H1 (cell line): ENCODE data around the gene PTPRD. TPM values are rescaled to one million over a fixed set of nuclear protein-coding genes. Genes with fewer than 3 reads are reported as not detected.

Experiments
- CTCF ChIA-PET: fragments of 300-600 bp; sonication (Branson Sonifier 250); formaldehyde crosslinking; loops from one replicate; lab custom pipeline; 2021; ENCODE audit not compliant: partially characterized antibody; lab: Charles Lee
- POLR2A ChIA-PET: fragments of 300-600 bp; sonication (Branson Sonifier 250); formaldehyde crosslinking; loops from one replicate; lab custom pipeline; 2021; ENCODE audit warnings: inconsistent platforms; ENCODE audit not compliant: partially characterized antibody; lab: Charles Lee
- DNase-seq, 2 experiments: peaks; one replicate each; pipeline versions ENCODE4 v3.0.0 to v3.0.0-alpha.2; 2010 to 2022; ENCODE audit warnings: low spot score in 2 of 2, low read depth in 1 of 2, mixed read lengths in 1 of 2
- FAIRE-seq: peaks from 2 replicates; lab custom pipeline; 2011; peaks lifted over from hg19 to GRCh38; lab: Jason Lieb, UNC
- H2AFZ ChIP-seq: 2 replicates; pipeline ENCODE4 v1.8.1; 2012; ENCODE audit warnings: low read length, inconsistent platforms
- H2AK5ac ChIP-seq: 2 replicates; pipeline ENCODE4 v1.6.1; 2013; ENCODE audit warnings: low read depth, low read length
- H2BK120ac ChIP-seq: replicated peaks from 2 replicates; pipeline ENCODE3; 2013; ENCODE audit warnings: low read depth, low read length, inconsistent platforms
- H2BK12ac ChIP-seq: 2 replicates; pipeline ENCODE4 v1.6.1; 2013; ENCODE audit warnings: low read depth, low read length
- H2BK15ac ChIP-seq: 2 replicates; pipeline ENCODE4 v1.6.1; 2013; ENCODE audit warnings: low read length
- H2BK20ac ChIP-seq: 2 replicates; pipeline ENCODE4 v1.6.1; 2013; ENCODE audit warnings: low read length
- H2BK5ac ChIP-seq: 2 replicates; pipeline ENCODE4 v1.6.1; 2013; ENCODE audit warnings: low read depth, low read length
- H3K14ac ChIP-seq: 2 replicates; pipeline ENCODE4 v1.6.1; 2013; ENCODE audit warnings: inconsistent platforms; ENCODE audit not compliant: insufficient read length
- H3K18ac ChIP-seq: 2 replicates; pipeline ENCODE4 v1.6.1; 2013; ENCODE audit warnings: low read length; ENCODE audit errors: extremely low read depth
- H3K23ac ChIP-seq: 2 replicates; pipeline ENCODE4 v1.6.1; 2013; ENCODE audit warnings: inconsistent platforms; ENCODE audit not compliant: insufficient read length
- H3K23me2 ChIP-seq: 2 replicates; pipeline ENCODE4 v1.6.1; 2013; ENCODE audit warnings: low read depth, low read length
- H3K27ac ChIP-seq: 2 replicates; pipeline ENCODE4 v1.6.1; 2011; ENCODE audit warnings: low read depth, low read length, inconsistent platforms
- H3K27me3 ChIP-seq, 4 experiments: replicated peaks in 1 of 4; 1 replicate in 1 of 4; 2 replicates in 3 of 4; pipeline versions ENCODE4 v1.6.1 to v1.8.1; 2011 to 2013; ENCODE audit warnings: low read length in 3 of 4, mild to moderate bottlenecking in 3 of 4, inconsistent platforms in 2 of 4, mixed read lengths in 2 of 4, moderate library complexity in 1 of 4; ENCODE audit not compliant: control insufficient read depth in 3 of 4, insufficient read depth in 3 of 4; ENCODE audit errors: extremely low read depth in 1 of 4
- H3K36me3 ChIP-seq, 4 experiments: 2 replicates each; pipeline versions ENCODE4 v1.6.1 to v1.8.1; 2011 to 2013; ENCODE audit warnings: mild to moderate bottlenecking in 4 of 4, low read length in 3 of 4, moderate library complexity in 2 of 4, control low read depth in 1 of 4, inconsistent platforms in 1 of 4; ENCODE audit not compliant: insufficient read depth in 4 of 4, control insufficient read depth in 2 of 4
- H3K4ac ChIP-seq: replicated peaks from 2 replicates; pipeline ENCODE3; 2013; ENCODE audit warnings: low read length, low read depth, mixed read lengths, inconsistent platforms; ENCODE audit not compliant: insufficient read length
- H3K4me1 ChIP-seq, 4 experiments: replicated peaks in 1 of 4; 1 replicate in 1 of 4; 2 replicates in 3 of 4; pipeline versions ENCODE4 v1.6.1 to v1.8.1; 2011 to 2013; ENCODE audit warnings: low read length in 3 of 4, inconsistent platforms in 2 of 4, mixed read lengths in 1 of 4; ENCODE audit not compliant: insufficient read depth in 4 of 4, control insufficient read depth in 3 of 4
- H3K4me2 ChIP-seq, 2 experiments: 2 replicates each; pipeline versions ENCODE4 v1.6.1 to v1.8.1; 2011 to 2013; ENCODE audit warnings: low read depth in 2 of 2, low read length in 2 of 2, control low read depth in 1 of 2, inconsistent platforms in 1 of 2, mild to moderate bottlenecking in 1 of 2; ENCODE audit not compliant: insufficient read depth in 1 of 2
- H3K4me3 ChIP-seq, 4 experiments: fragments of 200-600, 300-600 bp in 1 of 4; sonication (generic), shearing (Covaris generic), sonication (Bioruptor Twin) in 1 of 4; 2 replicates each; pipeline versions ENCODE4 v1.5.1 to v1.8.1; 2011 to 2016; ENCODE audit warnings: low read length in 4 of 4, low read depth in 3 of 4, control low read depth in 2 of 4, inconsistent platforms in 2 of 4, mild to moderate bottlenecking in 2 of 4, mixed read lengths in 1 of 4, moderate library complexity in 1 of 4; ENCODE audit not compliant: insufficient read depth in 2 of 4; ENCODE audit errors: extremely low read depth in 1 of 4
- H3K56ac ChIP-seq: replicated peaks from 2 replicates; pipeline ENCODE3; 2013; ENCODE audit warnings: low read depth, mild to moderate bottlenecking, mixed read lengths, low read length, inconsistent platforms; ENCODE audit not compliant: insufficient read length
- H3K79me1 ChIP-seq: 2 replicates; pipeline ENCODE4 v1.6.1; 2013; ENCODE audit warnings: low read depth, low read length, control low read depth
- H3K79me2 ChIP-seq, 2 experiments: 2 replicates each; pipeline versions ENCODE4 v1.6.1 to v1.8.1; 2012 to 2013; ENCODE audit warnings: low read length in 2 of 2, mild to moderate bottlenecking in 2 of 2, inconsistent platforms in 1 of 2; ENCODE audit not compliant: insufficient read depth in 2 of 2, control insufficient read depth in 1 of 2
- H3K9ac ChIP-seq, 4 experiments: replicated peaks in 1 of 4; 1 replicate in 1 of 4; 2 replicates in 3 of 4; pipeline versions ENCODE4 v1.6.1 to v1.8.1; 2011 to 2013; ENCODE audit warnings: low read depth in 3 of 4, low read length in 3 of 4, control low read depth in 2 of 4, mild to moderate bottlenecking in 2 of 4, moderate library complexity in 2 of 4, inconsistent platforms in 1 of 4; ENCODE audit errors: extremely low read depth in 1 of 4
- H3K9me3 ChIP-seq, 2 experiments: 2 replicates each; pipeline versions ENCODE4 v1.6.1 to v1.8.1; 2012 to 2013; ENCODE audit warnings: mild to moderate bottlenecking in 2 of 2, moderate library complexity in 2 of 2, control low read depth in 1 of 2, inconsistent platforms in 1 of 2, low read depth in 1 of 2, low read length in 1 of 2, mixed read lengths in 1 of 2; ENCODE audit not compliant: insufficient read depth in 2 of 2
- H4K20me1 ChIP-seq, 2 experiments: replicated peaks in 1 of 2; 2 replicates each; pipeline versions ENCODE3 to v1.8.1; 2011 to 2013; ENCODE audit warnings: inconsistent platforms in 2 of 2, low read length in 2 of 2, mild to moderate bottlenecking in 1 of 2; ENCODE audit not compliant: insufficient read depth in 2 of 2, control insufficient read depth in 1 of 2
- H4K5ac ChIP-seq: 2 replicates; pipeline ENCODE4 v1.6.1; 2013; ENCODE audit warnings: low read length, low read depth, mixed read lengths, inconsistent platforms; ENCODE audit not compliant: insufficient read length
- H4K8ac ChIP-seq: 2 replicates; pipeline ENCODE4 v1.8.0; 2013; ENCODE audit warnings: mild to moderate bottlenecking, moderate library complexity, low read length, inconsistent platforms; ENCODE audit not compliant: insufficient read depth; ENCODE audit errors: extremely low read depth
- H4K91ac ChIP-seq: replicated peaks from 2 replicates; pipeline ENCODE3; 2013; ENCODE audit warnings: low read length, mixed read lengths, inconsistent platforms; ENCODE audit not compliant: insufficient read length
- CTCF ChIP-seq, 3 experiments: IDR thresholded peaks; 1 replicate in 2 of 3; 2 replicates in 1 of 3; pipeline versions ENCODE4 v1.5.1 to v1.6.1; 2011; ENCODE audit warnings: low read length in 3 of 3, mild to moderate bottlenecking in 3 of 3, inconsistent platforms in 2 of 3, low read depth in 1 of 3, moderate library complexity in 1 of 3; ENCODE audit not compliant: insufficient read depth in 1 of 3; ENCODE audit errors: control extremely low read depth in 1 of 3
- RAD21 ChIP-seq, 2 experiments: IDR thresholded peaks in 1 of 2; conservative IDR thresholded peaks in 1 of 2; 2 replicates each; pipeline ENCODE4 v1.6.1; 2011; ENCODE audit warnings: low read depth in 2 of 2, low read length in 2 of 2, improper control_type of control experiment in 1 of 2, inconsistent platforms in 1 of 2, mild to moderate bottlenecking in 1 of 2, moderate library complexity in 1 of 2
- WGBS, 2 experiments: shearing (Covaris generic) in 1 of 2; methylation state at CpG; one replicate each; pipeline versions ENCODE4 v1.1.6 to v1.1.7; 2013 to 2015; ENCODE audit warnings: low lambda C conversion rate in 2 of 2, mixed read lengths in 2 of 2, inconsistent platforms in 1 of 2, low coverage in 1 of 2, missing lambda C conversion rate in 1 of 2; ENCODE audit not compliant: insufficient replicate concordance in 2 of 2, insufficient coverage in 1 of 2, insufficient read length in 1 of 2; ENCODE audit errors: extremely low coverage in 1 of 2, missing lambda C conversion rate in 1 of 2; 5-methylcytosine and 5-hydroxymethylcytosine counted together
- polyA plus RNA-seq, 7 experiments: library from polyadenylated mRNA; depleted of rRNA in 3 of 7; stranded (reverse) in 5 of 7; unstranded in 2 of 7; fragments of >200 nt in 5 of 7; fragments of 200-250 nt in 2 of 7; gene quantifications; 1 replicate in 5 of 7; 2 replicates in 1 of 7; 4 replicates in 1 of 7; pipeline versions ENCODE4 v1.2.1 to v1.2.3, GENCODE V29; 2011 to 2013; ENCODE audit warnings: missing spikeins in 2 of 7, mixed read lengths in 2 of 7
- total RNA-seq: library from RNA; stranded (reverse); fragmentation: NEBNext Ultra II Directional; extraction: Animal tissue kit (Norgen Biotek cat#: 25700); gene quantifications from 2 replicates; pipeline ENCODE4 v1.2.1, GENCODE V29; 2021
- TF ChIP-seq, protein P1 (sequence below): IDR thresholded peaks from 2 replicates; pipeline ENCODE4 v1.6.1; 2012; ENCODE audit warnings: inconsistent platforms

The PTPRD gene
- total and polyA plus RNA-seq, 2 of the 8 experiments (the other 6 are each of a cell fraction or from before 2014, with no cell fraction given), result 17.2 to 77.0 TPM

DNA sequence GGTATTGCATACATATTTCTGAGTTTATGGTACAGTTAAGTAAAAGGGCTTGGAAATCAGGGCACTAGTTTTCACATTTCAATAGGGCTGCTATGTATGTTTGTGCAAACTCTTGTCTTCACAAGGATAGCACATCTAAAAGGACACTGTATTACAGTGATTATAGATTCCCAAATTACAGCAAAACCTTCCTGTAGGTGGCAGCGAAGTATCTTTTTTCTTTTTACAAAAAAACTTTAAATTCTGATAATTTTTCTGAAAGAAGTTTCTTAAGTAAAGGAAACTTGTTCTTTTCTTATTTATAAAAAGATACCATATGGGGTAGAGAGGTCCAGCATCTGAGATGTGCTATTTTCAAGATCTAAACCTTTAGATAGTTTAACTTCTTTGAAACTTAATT lies 337.8 kb downstream of the PTPRD start:
- no peak overlapping the region for H2BK5ac ChIP-seq
- no peak overlapping the region for H2AFZ ChIP-seq
- H2BK120ac ChIP-seq, result no peak overlapping the region
- H3K9ac ChIP-seq, result no peak overlapping the region
- no peaks in the 10 kb centered on the region for H3K79me1 ChIP-seq
- H4K91ac ChIP-seq, result no peak overlapping the region
- H3K36me3 ChIP-seq, result no peaks in the 10 kb centered on the region
- ChIA-PET POLR2A (no interaction called here), CTCF (interaction anchor here (0.8 to 1.6 kb wide), 4 partner anchors 53 to 277 kb away, joined by 3 to 7 read pairs (median 5); no protein-coding TSS in a partner anchor)
- H3K4ac ChIP-seq, result no peak overlapping the region
- no peaks in the 10 kb centered on the region for H3K79me2 ChIP-seq
- DNase-seq, result no peak
- no peaks in the 10 kb centered on the region for H3K4me1 ChIP-seq
- no peak overlapping the region for H3K56ac ChIP-seq
- FAIRE-seq, result no peak
- no peak overlapping the region for H3K27ac ChIP-seq
- no peak overlapping the region for H3K4me2 ChIP-seq
- 31% methylated on average over 1 of the region's 1 CpG; no CpG with 5 or more reads in 1 of the 2 experiments for WGBS, 2 experiments
- H2AK5ac ChIP-seq, result no peak overlapping the region
- H4K20me1 ChIP-seq, result no peaks in the 10 kb centered on the region
- TF ChIP-seq RAD21 (IDR thresholded peaks at IDR 0.05 in 1 of 2, conservative IDR thresholded peaks at IDR 0.05 in 1 of 2; ENCODE audit: low read depth in 2 of 2, low read length in 2 of 2) (peak in 1 of 2 experiments; percentile 20; a peak in 2 of 4 replicates), CTCF (IDR thresholded peaks at IDR 0.05; ENCODE audit: control extremely low read depth in 1 of 3, insufficient read depth in 1 of 3, low read depth in 1 of 3, low read length in 3 of 3) (peak in 1 of 3 experiments; percentile 16; a peak in 1 of 4 replicates)
- TF ChIP-seq, protein P1, sequence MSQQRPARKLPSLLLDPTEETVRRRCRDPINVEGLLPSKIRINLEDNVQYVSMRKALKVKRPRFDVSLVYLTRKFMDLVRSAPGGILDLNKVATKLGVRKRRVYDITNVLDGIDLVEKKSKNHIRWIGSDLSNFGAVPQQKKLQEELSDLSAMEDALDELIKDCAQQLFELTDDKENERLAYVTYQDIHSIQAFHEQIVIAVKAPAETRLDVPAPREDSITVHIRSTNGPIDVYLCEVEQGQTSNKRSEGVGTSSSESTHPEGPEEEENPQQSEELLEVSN, result no peak
- H3K14ac ChIP-seq, result no peak overlapping the region
- no peak overlapping the region for H2BK15ac ChIP-seq
- H3K4me3 ChIP-seq, result no peak overlapping the region
- no peak overlapping the region for H4K8ac ChIP-seq
- H3K23ac ChIP-seq, result no peak overlapping the region
- H3K9me3 ChIP-seq, result no peaks in the 10 kb centered on the region
- no peak overlapping the region for H4K5ac ChIP-seq
- H3K27me3 ChIP-seq, result no peaks in the 10 kb centered on the region
- no peak overlapping the region for H3K18ac ChIP-seq
- H2BK12ac ChIP-seq, result no peak overlapping the region
- no peak overlapping the region for H2BK20ac ChIP-seq
- no peaks in the 10 kb centered on the region for H3K23me2 ChIP-seq
